ENCODE data around the gene THSD4. TPM values are rescaled to one million over a fixed set of nuclear protein-coding genes. Genes with fewer than 3 reads are reported as not detected.

Gene THSD4
- total RNA-seq, 1 experiment from 2014 or later, result 65.4 TPM

GRCh38 chr15:71506946-71507345 lies 391.7 kb downstream of the THSD4 start:
- ChIA-PET CTCF (no interaction called here), POLR2A (no interaction called here)
- BruUV-seq (replicated peaks), result no TSS peak
- Histone ChIP-seq H3K9me3 (ENCODE audit: control insufficient read depth, insufficient read depth, low read depth, low read length) (no peaks in the 10 kb centered on the region), H3K36me3 (ENCODE audit: control insufficient read depth, insufficient read depth, low read length) (no peaks in the 10 kb centered on the region), H3K4me1 (ENCODE audit: control insufficient read depth, insufficient read depth, low read length) (no peaks in the 10 kb centered on the region), H3K4me3 (ENCODE audit: low read depth in 2 of 2, low read length in 2 of 2) (no peak overlapping the region), H3K27me3 (ENCODE audit: control insufficient read depth, insufficient read depth, low read length) (no peaks in the 10 kb centered on the region), H3K27ac (ENCODE audit: low read length) (no peak overlapping the region)
- in situ Hi-C loops (cut with HindIII; ENCODE audit: low pct_unique_long_range_greater_than_20kb, low sequenced_read_pairs), result no loop called here
- intact Hi-C loops (cut with micrococcal nuclease; ENCODE audit: unreplicated experiment), result no loop called here
- DNase-seq (ENCODE audit: low read depth, low spot score) (no peak), ATAC-seq (no peak)
- TF ChIP-seq TCF7L2 (IDR thresholded peaks at IDR 0.05; ENCODE audit: low read depth, low read length) (no peak), POLR2AphosphoS5 (IDR thresholded peaks at IDR 0.05; ENCODE audit: low read depth, low read length) (no peak), SIN3A (IDR thresholded peaks at IDR 0.05; ENCODE audit: borderline replicate concordance, insufficient read depth, low read depth, low read length) (no peak), CTCF (IDR thresholded peaks at IDR 0.05) (no peak), REST (IDR thresholded peaks at IDR 0.05; ENCODE audit: insufficient read depth in 1 of 2, low read depth in 2 of 2, low read length in 1 of 2) (no peak)

- DNase-seq (ENCODE audit: low read depth, low spot score) (no peak), ATAC-seq (no peak)
- H3K27me3 ChIP-seq (ENCODE audit: control insufficient read depth, insufficient read depth, low read length), result no peaks in the 10 kb centered on the region
- intact Hi-C loops (cut with micrococcal nuclease; ENCODE audit: unreplicated experiment) (no loop called here), in situ Hi-C loops (cut with HindIII; ENCODE audit: low pct_unique_long_range_greater_than_20kb, low sequenced_read_pairs) (no loop called here)
- no peak overlapping the region for H3K27ac ChIP-seq (ENCODE audit: low read length)
- no peaks in the 10 kb centered on the region for H3K9me3 ChIP-seq (ENCODE audit: control insufficient read depth, insufficient read depth, low read depth, low read length)
- no TSS peak for BruUV-seq (replicated peaks)
- no peak overlapping the region for H3K4me3 ChIP-seq (ENCODE audit: low read depth in 2 of 2, low read length in 2 of 2)
- ChIA-PET POLR2A (no interaction called here), CTCF (no interaction called here)
- H3K36me3 ChIP-seq (ENCODE audit: control insufficient read depth, insufficient read depth, low read length), result no peaks in the 10 kb centered on the region
- H3K4me1 ChIP-seq (ENCODE audit: control insufficient read depth, insufficient read depth, low read length), result no peaks in the 10 kb centered on the region
- TF ChIP-seq SIN3A (IDR thresholded peaks at IDR 0.05; ENCODE audit: borderline replicate concordance, insufficient read depth, low read depth, low read length) (no peak), REST (IDR thresholded peaks at IDR 0.05; ENCODE audit: insufficient read depth in 1 of 2, low read depth in 2 of 2, low read length in 1 of 2) (no peak), CTCF (IDR thresholded peaks at IDR 0.05) (no peak), TCF7L2 (IDR thresholded peaks at IDR 0.05; ENCODE audit: low read depth, low read length) (no peak), POLR2AphosphoS5 (IDR thresholded peaks at IDR 0.05; ENCODE audit: low read depth, low read length) (no peak)
Observed at GRCh38 chr15:71508081-71508682, 392.9 kb downstream of the THSD4 start.
